ENCODE results near the gene CLK1.

CLK1 gene

DNA sequence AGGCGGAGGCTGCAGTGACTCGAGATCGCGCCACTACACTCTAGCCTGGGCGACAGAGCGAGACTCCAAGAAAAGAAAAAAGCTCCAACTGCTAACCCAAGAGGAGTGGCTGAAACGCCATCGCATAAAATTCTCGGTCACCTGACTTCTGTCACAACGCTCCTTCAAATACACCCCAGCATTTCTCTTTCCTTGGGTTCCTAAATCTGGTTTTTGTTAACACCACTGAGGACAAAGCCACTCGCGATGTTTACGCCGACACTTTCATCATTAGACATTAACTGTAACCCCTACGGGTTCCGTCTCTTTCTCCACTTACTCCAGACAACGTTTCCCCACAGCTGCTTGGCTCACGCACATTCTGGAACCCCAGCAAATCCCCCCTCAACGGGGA, 679 bp downstream of the CLK1 start:
- no peaks in the 10 kb centered on the region for H3K27me3 ChIP-seq (ENCODE audit: insufficient read depth, poor library complexity, severe bottlenecking)
- peak overlapping the region; percentile 99 for H3K27ac ChIP-seq (replicated peaks)
- TF ChIP-seq POLR2AphosphoS5 (IDR thresholded peaks at IDR 0.05; ENCODE audit: low read depth): no peak; the same call in 1 of the 2 replicates
- TF ChIP-seq CTCF (IDR thresholded peaks at IDR 0.05; ENCODE audit: insufficient read depth, low read length): no peak
- DNase-seq (ENCODE audit: low read depth in 1 of 2, low spot score in 1 of 2): no peak
- H3K4me3 ChIP-seq (replicated peaks; ENCODE audit: insufficient read depth, low read length): peak overlapping the region; percentile 68

- no peak for TF ChIP-seq CTCF (IDR thresholded peaks at IDR 0.05; ENCODE audit: insufficient read depth, low read length)
- no peak for TF ChIP-seq SPI1 (IDR thresholded peaks at IDR 0.05; ENCODE audit: borderline replicate concordance, low read depth)
- TF ChIP-seq POLR2AphosphoS5 (IDR thresholded peaks at IDR 0.05; ENCODE audit: low read depth): no peak
- no peak for TF ChIP-seq REST (IDR thresholded peaks at IDR 0.05; ENCODE audit: insufficient replicate concordance, low read depth)
- no peak for TF ChIP-seq GABPA (IDR thresholded peaks at IDR 0.05; ENCODE audit: low read depth)
- Histone ChIP-seq H3K4me3 (replicated peaks; ENCODE audit: insufficient read depth, low read length) (peak overlapping the region; percentile 68), H3K27ac (replicated peaks) (peak overlapping the region; percentile 99), H3K27me3 (ENCODE audit: insufficient read depth, poor library complexity, severe bottlenecking) (no peaks in the 10 kb centered on the region)
- DNase-seq (ENCODE audit: low read depth in 1 of 2, low spot score in 1 of 2): no peak
Measured at GRCh38 chr2:200862532-200863000, 1.9 kb downstream of the CLK1 start.

- DNase-seq (ENCODE audit: low read depth in 1 of 2, low spot score in 1 of 2): no peak
- Histone ChIP-seq H3K4me3 (replicated peaks; ENCODE audit: insufficient read depth, low read length) (peak overlapping the region; percentile 68), H3K27ac (replicated peaks) (no peak overlapping the region), H3K27me3 (ENCODE audit: insufficient read depth, poor library complexity, severe bottlenecking) (no peaks in the 10 kb centered on the region)
- TF ChIP-seq REST (IDR thresholded peaks at IDR 0.05; ENCODE audit: insufficient replicate concordance, low read depth) (no peak), SPI1 (IDR thresholded peaks at IDR 0.05; ENCODE audit: borderline replicate concordance, low read depth) (no peak), POLR2AphosphoS5 (IDR thresholded peaks at IDR 0.05; ENCODE audit: low read depth) (no peak), CTCF (IDR thresholded peaks at IDR 0.05; ENCODE audit: insufficient read depth, low read length) (no peak), GABPA (IDR thresholded peaks at IDR 0.05; ENCODE audit: low read depth) (no peak)
Measured at GRCh38 chr2:200861617-200862155, 2.8 kb downstream of the CLK1 start.
